GM12874 (cell line): Measurements from ENCODE around the gene DENND2D.

ENCODE experiments used
- TF ChIP-seq, protein P1 (sequence below): IDR thresholded peaks from 2 replicates; pipeline ENCODE4 v1.5.1; 2011; ENCODE audit warnings: low read depth, mild to moderate bottlenecking, control low read depth, low read length, moderate library complexity; ENCODE audit not compliant: insufficient read depth

Gene DENND2D

DNA sequence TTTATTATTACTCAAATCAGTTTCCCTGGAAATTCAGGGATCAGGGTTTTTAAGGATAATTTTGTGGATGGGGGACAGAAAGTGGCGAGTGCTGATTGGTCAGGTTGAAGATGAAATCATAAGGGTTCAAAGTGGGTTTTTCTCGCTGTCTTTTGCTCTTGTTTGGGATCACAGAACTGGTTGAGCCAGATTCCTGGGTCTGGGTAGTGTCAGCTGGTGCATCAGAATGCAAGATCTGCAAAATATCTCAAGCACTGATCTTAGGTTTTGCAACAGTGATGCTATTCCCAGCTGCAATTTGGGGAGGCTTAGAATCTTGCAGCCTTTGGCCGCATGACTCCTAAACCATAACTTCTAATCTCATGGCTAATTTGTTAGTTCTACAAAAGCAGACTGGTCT, 36.4 kb upstream of the DENND2D start:
- TF ChIP-seq, protein P1, sequence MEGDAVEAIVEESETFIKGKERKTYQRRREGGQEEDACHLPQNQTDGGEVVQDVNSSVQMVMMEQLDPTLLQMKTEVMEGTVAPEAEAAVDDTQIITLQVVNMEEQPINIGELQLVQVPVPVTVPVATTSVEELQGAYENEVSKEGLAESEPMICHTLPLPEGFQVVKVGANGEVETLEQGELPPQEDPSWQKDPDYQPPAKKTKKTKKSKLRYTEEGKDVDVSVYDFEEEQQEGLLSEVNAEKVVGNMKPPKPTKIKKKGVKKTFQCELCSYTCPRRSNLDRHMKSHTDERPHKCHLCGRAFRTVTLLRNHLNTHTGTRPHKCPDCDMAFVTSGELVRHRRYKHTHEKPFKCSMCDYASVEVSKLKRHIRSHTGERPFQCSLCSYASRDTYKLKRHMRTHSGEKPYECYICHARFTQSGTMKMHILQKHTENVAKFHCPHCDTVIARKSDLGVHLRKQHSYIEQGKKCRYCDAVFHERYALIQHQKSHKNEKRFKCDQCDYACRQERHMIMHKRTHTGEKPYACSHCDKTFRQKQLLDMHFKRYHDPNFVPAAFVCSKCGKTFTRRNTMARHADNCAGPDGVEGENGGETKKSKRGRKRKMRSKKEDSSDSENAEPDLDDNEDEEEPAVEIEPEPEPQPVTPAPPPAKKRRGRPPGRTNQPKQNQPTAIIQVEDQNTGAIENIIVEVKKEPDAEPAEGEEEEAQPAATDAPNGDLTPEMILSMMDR = no peak

DNA sequence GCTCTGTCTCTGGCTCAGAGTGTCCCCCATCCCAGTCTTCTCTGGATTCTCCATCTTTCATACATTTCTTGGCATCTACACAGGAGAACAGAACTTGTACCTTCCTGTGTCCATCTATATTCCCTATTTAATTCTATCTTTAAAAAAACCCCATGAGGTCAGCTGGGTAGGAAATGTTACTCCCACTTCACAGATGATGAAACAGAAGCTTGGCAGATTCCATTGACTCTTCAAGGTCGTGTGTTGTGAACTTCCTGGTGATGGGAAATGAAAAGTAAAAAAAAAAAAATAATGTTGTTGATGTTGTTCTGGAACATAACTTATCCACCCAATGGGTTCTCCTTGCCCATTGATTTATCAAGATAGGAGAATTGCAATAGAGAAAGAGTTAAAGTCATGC, 35.9 kb upstream of the DENND2D start:
- TF ChIP-seq, protein P1 = no peak

DNA sequence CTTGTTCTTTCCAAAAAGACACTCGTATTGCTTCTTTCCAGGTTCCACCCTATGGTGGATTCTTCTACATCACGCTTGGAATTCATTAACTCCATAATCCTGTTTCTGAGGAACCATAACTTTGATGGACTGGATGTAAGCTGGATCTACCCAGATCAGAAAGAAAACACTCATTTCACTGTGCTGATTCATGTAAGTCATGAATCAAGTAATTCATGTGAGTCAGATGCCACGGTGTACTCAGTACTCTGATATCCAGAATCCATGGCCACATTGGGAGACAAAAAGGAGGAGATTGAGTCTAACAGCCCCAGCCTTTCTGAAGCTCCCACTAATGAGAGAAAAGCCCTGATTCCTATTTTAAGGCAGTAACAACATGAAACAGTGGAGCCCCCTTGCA, 34.4 kb upstream of the DENND2D start:
- TF ChIP-seq, protein P1 = no peak

DNA sequence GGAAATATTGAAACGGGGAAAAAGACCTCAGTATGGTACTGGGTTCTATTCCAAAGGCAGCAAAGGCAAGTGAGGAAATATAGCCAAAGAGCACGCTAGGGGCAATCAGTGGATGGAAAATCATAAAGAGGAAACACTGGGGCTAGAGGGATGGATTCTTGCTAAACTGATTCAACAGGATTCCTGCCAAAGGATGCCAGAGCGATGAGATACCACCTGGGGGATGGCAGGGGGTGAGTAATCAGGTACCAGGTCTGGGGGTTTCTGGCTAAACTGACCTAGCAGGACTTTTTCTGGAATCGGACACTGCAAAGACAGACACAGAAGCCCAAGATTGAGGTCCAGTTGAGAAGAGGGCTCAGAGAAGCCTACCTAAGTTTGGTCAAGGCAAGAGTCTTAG, 33.8 kb upstream of the DENND2D start:
- TF ChIP-seq, protein P1 = no peak

DNA sequence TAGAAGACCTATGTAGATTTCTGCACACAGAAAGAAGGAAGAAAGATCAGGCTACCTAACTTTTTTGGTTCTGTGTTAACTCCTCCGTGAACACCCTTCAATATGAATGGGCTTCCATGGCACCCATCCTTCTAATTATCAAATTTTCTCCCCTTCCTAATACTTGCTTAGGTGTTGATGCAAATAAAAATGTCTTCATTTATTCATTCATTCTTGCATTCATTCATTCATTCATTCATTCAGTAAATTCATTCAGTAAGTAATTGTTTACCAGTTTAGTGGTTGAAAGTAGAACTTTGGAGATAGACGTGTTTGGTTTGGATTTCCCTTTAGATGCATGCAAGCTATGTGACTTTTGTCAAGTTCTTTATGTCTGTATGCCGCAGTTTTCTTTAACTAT, 31.7 kb upstream of the DENND2D start:
- TF ChIP-seq, protein P1 = no peak

DNA sequence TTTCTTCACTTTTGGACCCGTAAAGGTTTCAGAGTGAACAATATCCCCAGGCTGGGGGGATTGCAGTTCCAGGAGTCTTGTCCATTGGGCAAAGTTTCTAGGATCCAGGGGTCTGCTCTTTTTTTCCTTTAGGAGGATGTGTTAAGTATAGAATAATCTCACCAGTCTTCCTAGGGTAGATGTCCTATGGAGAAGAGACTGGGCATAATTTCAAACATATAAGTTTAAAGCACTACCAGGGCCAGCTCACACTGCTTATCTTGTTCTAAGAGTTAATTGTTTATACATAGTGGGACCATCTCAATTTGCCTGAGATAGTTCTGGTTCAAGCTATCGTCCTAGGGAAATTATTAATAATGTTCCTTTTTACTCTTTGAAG, 28.3 kb upstream of the DENND2D start:
- TF ChIP-seq, protein P1 = no peak

DNA sequence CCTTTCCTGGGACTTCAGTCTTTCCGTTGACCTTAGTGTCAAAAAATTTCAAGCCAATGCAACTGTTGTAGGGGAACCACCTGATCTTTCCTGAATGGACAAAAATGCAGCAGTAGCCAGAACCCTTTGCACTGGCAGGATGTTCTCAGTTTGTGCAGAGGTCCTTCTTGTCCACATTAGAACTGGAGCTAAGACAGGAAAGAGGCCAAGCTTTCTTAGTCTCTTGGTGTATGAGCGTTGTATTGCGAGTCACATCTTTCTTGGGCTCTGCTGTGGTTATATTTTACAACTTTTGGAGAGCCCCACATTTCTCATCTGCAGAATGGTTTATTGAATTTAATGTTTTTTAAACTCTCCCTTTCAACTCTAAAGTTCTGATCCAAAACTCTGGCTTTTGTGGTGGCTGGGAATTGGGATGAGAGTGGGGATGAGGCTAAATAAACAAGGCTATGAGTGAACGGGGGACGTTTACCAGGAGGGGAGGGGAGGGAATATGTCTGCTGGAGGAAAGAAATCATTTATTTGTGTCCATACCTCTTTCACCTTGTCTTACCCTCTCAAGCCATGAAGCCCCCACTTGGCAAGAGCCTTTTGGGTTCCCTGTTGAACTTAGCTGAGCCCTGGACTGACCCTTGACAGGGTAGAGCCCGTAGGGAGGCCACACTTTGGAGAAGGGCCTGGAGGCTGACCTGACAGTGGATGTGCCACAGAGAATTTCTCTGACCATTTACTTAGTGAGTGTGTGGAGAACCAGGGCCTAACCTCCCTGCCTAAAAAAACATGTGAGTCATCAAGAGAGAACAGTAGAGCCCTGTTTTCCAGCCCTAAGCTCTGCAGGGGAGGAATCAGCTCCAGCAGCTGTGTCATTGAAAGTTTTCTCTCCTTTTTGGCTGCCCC, 27.7 kb upstream of the DENND2D start:
- TF ChIP-seq, protein P1 = no peak
